SU-DHL-6 (cell line): ENCODE measurements around the gene PXDC1.

Experiments
- EZH2phosphoT487 ChIP-seq: fragments of 200-600 bp; sonication (generic), shearing (Covaris generic); conservative IDR thresholded peaks from 2 replicates; pipeline ENCODE4 v1.6.1; 2018; ENCODE audit warnings: mild to moderate bottlenecking, antibody characterized with exemption, low read length, moderate library complexity, mixed read lengths
- TF ChIP-seq, protein P1 (sequence below): fragments of 200-600 bp; sonication (generic); IDR thresholded peaks from one replicate; pipeline ENCODE4 v1.5.1; 2017; ENCODE audit warnings: antibody characterized with exemption, mild to moderate bottlenecking, low read length, moderate library complexity; ENCODE audit not compliant: insufficient read depth, poor library complexity, severe bottlenecking

DNA sequence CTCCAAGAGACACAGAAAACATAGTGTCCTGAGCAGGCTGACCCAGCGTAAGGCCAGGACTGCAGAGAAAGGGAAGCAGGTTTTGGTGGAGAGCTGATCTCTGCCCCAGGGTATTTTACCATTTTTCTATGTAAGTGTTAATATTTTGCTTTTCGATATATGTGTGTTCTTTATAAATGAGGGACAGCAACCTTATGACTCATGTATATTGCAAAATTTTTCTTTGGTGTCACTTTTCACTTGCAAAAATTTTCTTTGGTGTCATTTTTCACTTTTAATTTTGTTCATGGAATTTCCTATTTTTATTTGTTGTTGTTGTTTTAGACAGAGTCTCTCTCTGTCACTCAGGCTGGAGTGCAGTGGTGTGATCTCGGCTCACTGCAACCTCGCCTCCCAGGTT is 34.6 kb upstream of the PXDC1 start:
- TF ChIP-seq, protein P1, sequence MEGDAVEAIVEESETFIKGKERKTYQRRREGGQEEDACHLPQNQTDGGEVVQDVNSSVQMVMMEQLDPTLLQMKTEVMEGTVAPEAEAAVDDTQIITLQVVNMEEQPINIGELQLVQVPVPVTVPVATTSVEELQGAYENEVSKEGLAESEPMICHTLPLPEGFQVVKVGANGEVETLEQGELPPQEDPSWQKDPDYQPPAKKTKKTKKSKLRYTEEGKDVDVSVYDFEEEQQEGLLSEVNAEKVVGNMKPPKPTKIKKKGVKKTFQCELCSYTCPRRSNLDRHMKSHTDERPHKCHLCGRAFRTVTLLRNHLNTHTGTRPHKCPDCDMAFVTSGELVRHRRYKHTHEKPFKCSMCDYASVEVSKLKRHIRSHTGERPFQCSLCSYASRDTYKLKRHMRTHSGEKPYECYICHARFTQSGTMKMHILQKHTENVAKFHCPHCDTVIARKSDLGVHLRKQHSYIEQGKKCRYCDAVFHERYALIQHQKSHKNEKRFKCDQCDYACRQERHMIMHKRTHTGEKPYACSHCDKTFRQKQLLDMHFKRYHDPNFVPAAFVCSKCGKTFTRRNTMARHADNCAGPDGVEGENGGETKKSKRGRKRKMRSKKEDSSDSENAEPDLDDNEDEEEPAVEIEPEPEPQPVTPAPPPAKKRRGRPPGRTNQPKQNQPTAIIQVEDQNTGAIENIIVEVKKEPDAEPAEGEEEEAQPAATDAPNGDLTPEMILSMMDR: no peak
- TF ChIP-seq EZH2phosphoT487: no peak
